DLD1 (cell line): ENCODE data around the gene VWDE.

Source experiments
- in situ Hi-C: cut with HindIII; loops from 2 replicates; pipeline ENCODE4 v1.10.0; 2017; ENCODE audit warnings: low sequenced_read_pairs

The VWDE gene

GRCh38 chr7:12328888-12329770 lies 74.5 kb downstream of the VWDE start:
- in situ Hi-C loops: no loop called here

- in situ Hi-C loops: no loop called here
These were observed 75.7 kb downstream of the VWDE start for GRCh38 chr7:12327922-12328321.

- in situ Hi-C loops: no loop called here
These were observed 78.0 kb downstream of the VWDE start for GRCh38 chr7:12325646-12326045.

GRCh38 chr7:12323415-12323814 lies 80.2 kb downstream of the VWDE start:
- in situ Hi-C loops: no loop called here

GRCh38 chr7:12322903-12323300 lies 80.8 kb downstream of the VWDE start:
- in situ Hi-C loops: no loop called here

GRCh38 chr7:12322284-12322902 lies 81.3 kb downstream of the VWDE start:
- in situ Hi-C loops: no loop called here

- in situ Hi-C loops: no loop called here
These were observed 82.5 kb downstream of the VWDE start for GRCh38 chr7:12320987-12321647.

GRCh38 chr7:12320241-12320986 lies 83.3 kb downstream of the VWDE start:
- in situ Hi-C loops: no loop called here

GRCh38 chr7:12317675-12318074 lies 86.0 kb downstream of the VWDE start:
- in situ Hi-C loops: no loop called here

GRCh38 chr7:12316925-12317324 lies 86.7 kb downstream of the VWDE start:
- in situ Hi-C loops: no loop called here

- in situ Hi-C loops: no loop called here
These were observed 88.6 kb downstream of the VWDE start for GRCh38 chr7:12315049-12315448.

GRCh38 chr7:12314199-12314598 lies 89.5 kb downstream of the VWDE start:
- in situ Hi-C loops: no loop called here

GRCh38 chr7:12305502-12305901 lies 98.2 kb downstream of the VWDE start:
- in situ Hi-C loops: no loop called here

GRCh38 chr7:12303495-12303894 lies 100.2 kb downstream of the VWDE start:
- in situ Hi-C loops: no loop called here

GRCh38 chr7:12303062-12303461 lies 100.6 kb downstream of the VWDE start:
- in situ Hi-C loops: no loop called here

GRCh38 chr7:12300415-12300814 lies 103.2 kb downstream of the VWDE start:
- in situ Hi-C loops: no loop called here

GRCh38 chr7:12299367-12299766 lies 104.3 kb downstream of the VWDE start:
- in situ Hi-C loops: no loop called here

GRCh38 chr7:12297283-12298108 lies 106.2 kb downstream of the VWDE start:
- in situ Hi-C loops: no loop called here

- in situ Hi-C loops: no loop called here
These were observed 107.6 kb downstream of the VWDE start for GRCh38 chr7:12296051-12296570.

GRCh38 chr7:12294701-12295100 lies 109.0 kb downstream of the VWDE start:
- in situ Hi-C loops: no loop called here
